ENCODE measurements around the gene SNTG2.

GRCh38 chr2:1156059-1156458, 205.4 kb downstream of the SNTG2 start:
- no peak for TF ChIP-seq CTCF (IDR thresholded peaks at IDR 0.05)
- no peak for TF ChIP-seq ATF2 (CRISPR knock-in tag; IDR thresholded peaks at IDR 0.05; ENCODE audit: borderline replicate concordance, low read depth)
- TF ChIP-seq CBFB (CRISPR knock-in tag; IDR thresholded peaks at IDR 0.05; ENCODE audit: low read depth), result no peak
- TF ChIP-seq ZBTB21 (CRISPR knock-in tag; IDR thresholded peaks at IDR 0.05; ENCODE audit: borderline replicate concordance), result no peak
- TF ChIP-seq MYBL2 (CRISPR knock-in tag; IDR thresholded peaks at IDR 0.05), result no peak
- no peak for TF ChIP-seq USF1 (CRISPR knock-in tag; IDR thresholded peaks at IDR 0.05)
- TF ChIP-seq ATF1 (CRISPR knock-in tag; IDR thresholded peaks at IDR 0.05), result no peak
- no peak for TF ChIP-seq ETV6 (CRISPR knock-in tag; IDR thresholded peaks at IDR 0.05)
- TF ChIP-seq AFF4 (CRISPR knock-in tag; IDR thresholded peaks at IDR 0.05; ENCODE audit: borderline replicate concordance), result no peak
- TF ChIP-seq TEAD4 (CRISPR knock-in tag; IDR thresholded peaks at IDR 0.05), result no peak
- TF ChIP-seq HMGXB4 (CRISPR knock-in tag; IDR thresholded peaks at IDR 0.05), result no peak
